Activated T-helper 17 cell treated with anti-CD3 and anti-CD28 coated beads, Interleukin-2, amount 50 U/mL, for 72 hours (primary cell): ENCODE results near the gene DCDC1. TPM values are rescaled to one million over a fixed set of nuclear protein-coding genes. Genes with fewer than 3 reads are reported as not detected.

Source experiments
- ATAC-seq: fragments of 150-1000 bp; cut with Tn5 transposase; replicated peaks from 2 replicates; pipeline ENCODE4 v1.10.0; 2021; ENCODE audit warnings: mild to moderate bottlenecking, moderate library complexity
- H3K27ac Mint-ChIP-seq: one replicate; pipeline ENCODE4 v1.8.0; 2022; ENCODE audit warnings: mixed read lengths
- H3K27me3 Mint-ChIP-seq: one replicate; pipeline ENCODE4 v1.8.0; 2022; ENCODE audit warnings: mixed read lengths
- H3K36me3 Mint-ChIP-seq: one replicate; pipeline ENCODE4 v1.8.0; 2022; ENCODE audit warnings: low read depth, mild to moderate bottlenecking, mixed read lengths
- H3K4me1 Mint-ChIP-seq: one replicate; pipeline ENCODE4 v1.8.0; 2022; ENCODE audit warnings: mixed read lengths
- H3K4me3 Mint-ChIP-seq: one replicate; pipeline ENCODE4 v1.8.0; 2022; ENCODE audit warnings: mild to moderate bottlenecking, mixed read lengths
- H3K9me3 Mint-ChIP-seq: one replicate; pipeline ENCODE4 v1.8.0; 2022; ENCODE audit warnings: mixed read lengths
- total RNA-seq, 2 donors: library from RNA; stranded (reverse); gene quantifications; one replicate each; pipeline ENCODE4 v1.2.3, GENCODE V29; 2022

Gene DCDC1
- total RNA-seq, 2 donors from 2014 or later: 0.11 to 0.26 TPM

DNA sequence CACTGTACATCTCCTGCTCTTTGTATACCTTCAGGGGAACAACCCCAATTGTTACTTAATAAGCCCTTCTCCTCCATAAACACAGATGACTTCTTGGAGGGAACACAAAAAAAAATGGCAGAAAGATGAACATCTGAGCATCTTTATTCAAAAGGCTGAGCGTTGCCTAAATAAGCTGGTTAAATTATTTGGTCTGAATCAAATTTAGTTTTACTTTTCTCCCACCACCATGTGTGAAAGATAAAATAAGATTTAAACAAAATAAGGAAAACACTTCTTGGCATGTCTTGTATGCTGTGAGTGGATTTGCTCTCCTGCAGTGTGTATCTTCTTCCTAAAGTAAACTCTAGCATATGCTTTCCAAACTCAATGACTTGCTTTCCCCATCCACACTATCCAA lies 137.9 kb downstream of the DCDC1 start:
- peaks cover 3% of the 10 kb centered on the region for H3K9me3 Mint-ChIP-seq
- H3K27ac Mint-ChIP-seq: no peak overlapping the region
- H3K4me1 Mint-ChIP-seq: no peaks in the 10 kb centered on the region
- peaks cover 3% of the 10 kb centered on the region for H3K27me3 Mint-ChIP-seq
- no peaks in the 10 kb centered on the region for H3K36me3 Mint-ChIP-seq
- H3K4me3 Mint-ChIP-seq: no peak overlapping the region
- no peak for ATAC-seq

DNA sequence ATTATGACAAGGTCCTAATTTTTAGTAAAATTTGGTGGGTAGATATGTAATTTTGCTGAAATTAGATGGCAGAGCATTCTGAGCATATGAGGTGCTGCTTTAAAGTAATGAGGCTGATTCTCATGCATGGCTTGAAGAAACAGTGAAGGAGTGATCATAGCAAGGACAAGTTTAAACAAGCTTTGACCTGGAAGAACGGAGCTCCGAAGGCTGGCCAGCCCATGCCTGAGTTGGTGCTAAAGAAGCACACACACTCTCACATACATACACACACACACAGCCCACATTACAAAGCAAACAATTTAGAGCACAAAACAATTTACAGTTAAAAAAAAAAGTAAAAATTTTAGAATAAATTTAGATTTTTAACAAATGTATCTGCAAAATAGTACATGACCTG lies 150.7 kb downstream of the DCDC1 start:
- Mint-ChIP-seq H3K4me1 (no peaks in the 10 kb centered on the region), H3K27ac (no peak overlapping the region), H3K27me3 (peaks cover 4% of the 10 kb centered on the region), H3K9me3 (no peaks in the 10 kb centered on the region), H3K4me3 (no peak overlapping the region), H3K36me3 (no peaks in the 10 kb centered on the region)
- no peak for ATAC-seq

- Mint-ChIP-seq H3K9me3 (no peaks in the 10 kb centered on the region), H3K36me3 (no peaks in the 10 kb centered on the region), H3K27me3 (no peaks in the 10 kb centered on the region), H3K27ac (no peak overlapping the region), H3K4me1 (no peaks in the 10 kb centered on the region), H3K4me3 (no peak overlapping the region)
- no peak for ATAC-seq
These were observed 155.2 kb downstream of the DCDC1 start for GRCh38 chr11:31214372-31214771.

- no peak for ATAC-seq
- Mint-ChIP-seq H3K27me3 (peaks cover 8% of the 10 kb centered on the region), H3K4me1 (no peaks in the 10 kb centered on the region), H3K4me3 (no peak overlapping the region), H3K9me3 (no peaks in the 10 kb centered on the region), H3K27ac (no peak overlapping the region), H3K36me3 (no peaks in the 10 kb centered on the region)
These were observed 170.2 kb downstream of the DCDC1 start for GRCh38 chr11:31199378-31199777.

DNA sequence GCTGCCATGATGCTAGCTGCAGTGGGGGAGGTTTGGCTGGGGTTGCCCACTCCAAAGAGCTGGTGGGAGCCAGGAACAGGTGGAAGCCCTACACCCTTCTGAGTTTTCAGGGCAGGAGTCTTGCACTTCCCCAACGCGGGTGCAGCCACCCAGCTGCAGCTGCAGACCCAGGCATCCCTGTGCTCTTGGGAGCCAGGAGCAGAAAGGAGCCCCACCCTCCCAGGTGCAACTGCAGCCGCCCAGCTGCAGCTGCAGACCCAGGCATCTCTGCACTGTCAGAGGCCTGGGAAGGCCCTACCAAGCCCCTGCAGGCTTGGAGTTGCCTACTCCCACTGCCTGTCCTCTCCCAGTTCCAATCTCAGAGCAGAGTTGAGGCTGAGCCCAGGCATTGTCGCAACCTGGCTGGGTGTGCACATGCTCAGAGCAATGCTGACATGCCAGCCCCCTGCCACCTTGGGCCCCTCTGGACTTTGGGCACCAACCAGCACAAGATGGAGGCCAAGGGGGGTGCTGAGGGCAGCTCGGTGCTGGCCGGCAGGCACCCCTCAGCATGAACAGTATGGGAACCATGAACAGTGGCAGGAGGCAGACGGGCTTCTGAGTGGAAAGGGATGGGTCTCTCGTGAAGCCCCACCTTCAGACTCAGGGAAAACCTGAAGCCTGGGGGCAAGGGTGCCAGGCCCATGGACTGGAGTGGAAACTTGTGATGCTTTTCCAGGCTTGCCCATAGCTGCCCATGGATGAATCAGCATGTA lies 195.4 kb downstream of the DCDC1 start:
- H3K4me1 Mint-ChIP-seq: no peaks in the 10 kb centered on the region
- peaks cover 14% of the 10 kb centered on the region for H3K9me3 Mint-ChIP-seq
- no peak overlapping the region for H3K27ac Mint-ChIP-seq
- no peak overlapping the region for H3K4me3 Mint-ChIP-seq
- H3K27me3 Mint-ChIP-seq: no peaks in the 10 kb centered on the region
- H3K36me3 Mint-ChIP-seq: no peaks in the 10 kb centered on the region
- ATAC-seq: no peak

GRCh38 chr11:31160504-31161422 lies 208.8 kb downstream of the DCDC1 start:
- no peak overlapping the region for H3K4me3 Mint-ChIP-seq
- no peaks in the 10 kb centered on the region for H3K9me3 Mint-ChIP-seq
- H3K27me3 Mint-ChIP-seq: no peaks in the 10 kb centered on the region
- H3K27ac Mint-ChIP-seq: no peak overlapping the region
- no peaks in the 10 kb centered on the region for H3K36me3 Mint-ChIP-seq
- H3K4me1 Mint-ChIP-seq: no peaks in the 10 kb centered on the region
- no peak for ATAC-seq

GRCh38 chr11:31150841-31151240 lies 218.7 kb downstream of the DCDC1 start:
- no peak overlapping the region for H3K4me3 Mint-ChIP-seq
- H3K36me3 Mint-ChIP-seq: no peaks in the 10 kb centered on the region
- H3K9me3 Mint-ChIP-seq: no peaks in the 10 kb centered on the region
- H3K27ac Mint-ChIP-seq: no peak overlapping the region
- H3K4me1 Mint-ChIP-seq: no peaks in the 10 kb centered on the region
- peaks cover 11% of the 10 kb centered on the region for H3K27me3 Mint-ChIP-seq
- ATAC-seq: no peak

- no peak overlapping the region for H3K27ac Mint-ChIP-seq
- no peaks in the 10 kb centered on the region for H3K9me3 Mint-ChIP-seq
- H3K4me3 Mint-ChIP-seq: no peak overlapping the region
- H3K27me3 Mint-ChIP-seq: peaks cover 11% of the 10 kb centered on the region
- ATAC-seq: no peak
- H3K4me1 Mint-ChIP-seq: no peaks in the 10 kb centered on the region
- no peaks in the 10 kb centered on the region for H3K36me3 Mint-ChIP-seq
These were observed 219.5 kb downstream of the DCDC1 start for GRCh38 chr11:31150011-31150410.

DNA sequence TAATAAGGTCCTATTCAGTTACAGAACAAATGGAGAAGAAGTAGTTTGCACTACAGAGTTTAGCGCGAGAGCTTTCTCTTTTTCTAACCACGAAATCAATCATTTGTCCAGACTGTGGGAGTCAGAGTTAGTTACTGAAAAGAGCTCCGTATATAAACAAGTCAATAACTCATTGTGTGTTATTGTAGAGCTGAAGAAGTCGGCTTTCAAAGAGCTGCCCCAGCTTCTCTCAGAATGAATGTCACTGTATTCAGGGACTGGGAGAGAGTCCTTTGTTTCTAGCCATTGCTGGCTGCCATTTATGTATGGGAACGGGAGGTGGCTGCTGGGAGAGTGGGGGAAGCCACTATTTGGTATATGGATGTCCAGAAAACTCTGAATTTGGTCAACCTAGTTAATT lies 227.8 kb downstream of the DCDC1 start:
- no peak overlapping the region for H3K4me3 Mint-ChIP-seq
- peaks cover 5% of the 10 kb centered on the region for H3K27me3 Mint-ChIP-seq
- no peak for ATAC-seq
- no peak overlapping the region for H3K27ac Mint-ChIP-seq
- no peaks in the 10 kb centered on the region for H3K36me3 Mint-ChIP-seq
- no peaks in the 10 kb centered on the region for H3K4me1 Mint-ChIP-seq
- no peaks in the 10 kb centered on the region for H3K9me3 Mint-ChIP-seq

- no peak for ATAC-seq
- H3K4me1 Mint-ChIP-seq: no peaks in the 10 kb centered on the region
- H3K9me3 Mint-ChIP-seq: no peaks in the 10 kb centered on the region
- no peak overlapping the region for H3K4me3 Mint-ChIP-seq
- no peaks in the 10 kb centered on the region for H3K36me3 Mint-ChIP-seq
- H3K27me3 Mint-ChIP-seq: peaks cover 5% of the 10 kb centered on the region
- no peak overlapping the region for H3K27ac Mint-ChIP-seq
These were observed 230.1 kb downstream of the DCDC1 start for GRCh38 chr11:31139479-31139878.

- Mint-ChIP-seq H3K4me1 (no peaks in the 10 kb centered on the region), H3K36me3 (no peaks in the 10 kb centered on the region), H3K27ac (no peak overlapping the region), H3K4me3 (no peak overlapping the region), H3K27me3 (no peaks in the 10 kb centered on the region), H3K9me3 (no peaks in the 10 kb centered on the region)
- ATAC-seq: no peak
These were observed 236.8 kb downstream of the DCDC1 start for GRCh38 chr11:31132531-31133421.

DNA sequence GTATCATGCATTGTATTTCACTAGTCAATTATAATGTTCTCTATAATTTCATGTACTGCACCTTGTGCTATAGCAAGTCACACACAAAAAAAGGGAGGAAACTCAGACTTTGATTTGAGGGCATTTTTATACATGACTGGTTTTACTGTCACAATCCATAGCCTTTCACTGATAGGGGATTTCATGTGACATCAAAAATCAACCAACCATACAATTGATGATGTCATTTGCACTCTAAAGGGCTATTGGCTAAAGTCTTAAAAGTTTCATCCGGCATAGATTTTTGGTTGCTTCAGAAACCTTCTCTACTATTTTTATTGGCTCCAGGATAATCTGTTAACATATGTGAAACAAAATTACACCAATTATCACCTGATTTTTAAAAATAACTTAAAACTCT lies 237.8 kb downstream of the DCDC1 start:
- H3K36me3 Mint-ChIP-seq: no peaks in the 10 kb centered on the region
- H3K27ac Mint-ChIP-seq: no peak overlapping the region
- H3K4me1 Mint-ChIP-seq: no peaks in the 10 kb centered on the region
- no peaks in the 10 kb centered on the region for H3K27me3 Mint-ChIP-seq
- no peak for ATAC-seq
- H3K9me3 Mint-ChIP-seq: no peaks in the 10 kb centered on the region
- no peak overlapping the region for H3K4me3 Mint-ChIP-seq

- no peaks in the 10 kb centered on the region for H3K4me1 Mint-ChIP-seq
- no peak for ATAC-seq
- no peak overlapping the region for H3K4me3 Mint-ChIP-seq
- H3K36me3 Mint-ChIP-seq: no peaks in the 10 kb centered on the region
- H3K27ac Mint-ChIP-seq: no peak overlapping the region
- no peaks in the 10 kb centered on the region for H3K27me3 Mint-ChIP-seq
- no peaks in the 10 kb centered on the region for H3K9me3 Mint-ChIP-seq
These were observed 242.2 kb downstream of the DCDC1 start for GRCh38 chr11:31127290-31127689.

DNA sequence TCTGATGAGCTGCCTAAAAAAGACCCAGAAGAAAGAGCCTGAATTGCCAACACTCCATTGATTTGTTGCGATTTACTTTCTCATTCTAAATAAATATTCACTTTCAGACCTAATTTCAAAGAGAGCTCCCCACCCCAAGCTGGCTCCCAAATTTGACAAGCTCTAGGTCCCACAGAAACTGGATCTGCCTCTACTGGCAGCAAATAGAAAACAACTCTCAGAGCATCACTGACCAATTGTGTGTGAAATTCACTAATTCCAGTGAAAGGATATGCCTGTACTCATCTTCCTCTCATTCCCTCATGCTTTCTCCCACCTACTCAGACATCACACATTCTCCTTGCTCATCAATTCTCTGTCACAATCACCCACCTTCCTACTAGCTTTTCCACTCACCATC lies 249.1 kb downstream of the DCDC1 start:
- H3K27ac Mint-ChIP-seq: no peak overlapping the region
- no peak for ATAC-seq

More for the DNA sequence above, 249.1 kb downstream of the DCDC1 start:
- Mint-ChIP-seq H3K27me3 (peaks cover 4% of the 10 kb centered on the region), H3K9me3 (no peaks in the 10 kb centered on the region), H3K36me3 (no peaks in the 10 kb centered on the region), H3K4me1 (no peaks in the 10 kb centered on the region), H3K4me3 (no peak overlapping the region)
